ENCODE data around the gene CYTH4.

GRCh38 chr22:37343348-37343747 lies 61.0 kb downstream of the CYTH4 start:
- TF ChIP-seq CTCF (IDR thresholded peaks at IDR 0.05) (no peak), POLR2A (IDR thresholded peaks at IDR 0.05) (no peak)
